K562 (cell line): Measurements from ENCODE around the gene PRMT3. TPM values are rescaled to one million over a fixed set of nuclear protein-coding genes. Genes with fewer than 3 reads are reported as not detected.

Source experiments
- BMI1 ChIP-seq: fragments of 150-350 bp; IDR thresholded peaks from 2 replicates; pipeline ENCODE4 v1.6.1; 2014; ENCODE audit warnings: low read length
- CBX3 ChIP-seq, 2 experiments: IDR thresholded peaks; 1 replicate in 1 of 2; 2 replicates in 1 of 2; pipeline ENCODE4 v1.6.1; 2012; ENCODE audit warnings: inconsistent platforms in 2 of 2, low read length in 2 of 2, borderline replicate concordance in 1 of 2, control low read depth in 1 of 2
- HDAC2 ChIP-seq: fragments of 450-650 bp; IDR thresholded peaks from 2 replicates; pipeline ENCODE4 v1.6.1; 2016; ENCODE audit warnings: mild to moderate bottlenecking
- PHB2 ChIP-seq: fragments of 450-650 bp; IDR thresholded peaks from 2 replicates; pipeline ENCODE4 v1.6.1; 2017; ENCODE audit warnings: low read depth
- PHF20 ChIP-seq: fragments of 450-650 bp; IDR thresholded peaks from 2 replicates; pipeline ENCODE4 v1.6.1; 2018; ENCODE audit not compliant: partially characterized antibody
- RBM15 ChIP-seq: fragments of 200-400 bp; formaldehyde crosslinking; IDR thresholded peaks from 2 replicates; pipeline ENCODE4 v1.6.1; 2018; ENCODE audit warnings: mild to moderate bottlenecking, low read length, moderate library complexity; ENCODE audit not compliant: insufficient read depth
- RFX1 ChIP-seq: fragments of 450-650 bp; IDR thresholded peaks from 2 replicates; pipeline ENCODE4 v1.6.1; 2016; ENCODE audit warnings: mild to moderate bottlenecking, moderate library complexity
- STAT5B ChIP-seq: fragments of 250-450 bp; sonication (Bioruptor Pico); IDR thresholded peaks from 2 replicates; pipeline ENCODE4 v1.8.0; 2021; ENCODE audit warnings: mild to moderate bottlenecking, inconsistent platforms
- XRCC3 ChIP-seq: fragments of 450-650 bp; IDR thresholded peaks from 2 replicates; pipeline ENCODE4 v1.6.1; 2017; ENCODE audit warnings: mild to moderate bottlenecking, moderate library complexity
- ZNF398 ChIP-seq: fragments of 250-450 bp; sonication (Bioruptor Pico); IDR thresholded peaks from 2 replicates; pipeline ENCODE4 v1.8.0; 2021; ENCODE audit warnings: moderate library complexity, mild to moderate bottlenecking, inconsistent platforms
- polyA plus RNA-seq, 8 experiments: library from polyadenylated mRNA; depleted of rRNA in 4 of 8; stranded (reverse) in 5 of 8; unstranded in 3 of 8; fragments of >200 nt; fragmentation: Nextera tagmentation in 2 of 8; fragmentation: Illumina TruSeq in 1 of 8; extraction: Ambion mirVana in 2 of 8; extraction: Trizol in 1 of 8; gene quantifications; 2 replicates each; pipeline versions ENCODE4 v1.2.1 to v1.2.3, GENCODE V29; 2011 to 2014; ENCODE audit warnings: inconsistent platforms in 1 of 8, missing spikeins in 1 of 8
- total RNA-seq, 7 experiments: library from RNA; depleted of rRNA in 6 of 7; stranded (reverse); fragments of >200 nt in 6 of 7; fragmentation: Illumina TruSeq in 2 of 7; extraction: Trizol in 2 of 7; gene quantifications; 2 replicates each; pipeline versions ENCODE4 v1.2.1 to v1.2.3, GENCODE V29; 2011 to 2021; ENCODE audit warnings: low replicate concordance in 1 of 7
- TF ChIP-seq, protein P1 (sequence below): fragments of 450-650 bp; IDR thresholded peaks from 2 replicates; pipeline ENCODE4 v1.6.1; 2017; ENCODE audit warnings: antibody characterized with exemption
- TF ChIP-seq, protein P2 (sequence below): fragments of 450-650 bp; formaldehyde crosslinking; conservative IDR thresholded peaks from 2 replicates; pipeline ENCODE4 v1.4.0; 2022; ENCODE audit warnings: mild to moderate bottlenecking, missing genetic modification characterization
- TF ChIP-seq, protein P3 (sequence below): fragments of 250-450 bp; sonication (Bioruptor Pico); IDR thresholded peaks from 2 replicates; pipeline ENCODE4 v1.4.0; 2020

Gene PRMT3
- total and polyA plus RNA-seq, 9 of the 15 experiments (the other 6 are each of a cell fraction or from before 2014, with no cell fraction given) = 24.0 to 62.1 (median 44.7) TPM

- TF ChIP-seq ZNF398 (CRISPR knock-in tag) = no peak
- TF ChIP-seq RBM15 = no peak
- TF ChIP-seq HDAC2 = 0 out of 2 replicates have a peak, but pooled peaks have one; percentile 42
- no peak for TF ChIP-seq BMI1
- TF ChIP-seq, protein P1, sequence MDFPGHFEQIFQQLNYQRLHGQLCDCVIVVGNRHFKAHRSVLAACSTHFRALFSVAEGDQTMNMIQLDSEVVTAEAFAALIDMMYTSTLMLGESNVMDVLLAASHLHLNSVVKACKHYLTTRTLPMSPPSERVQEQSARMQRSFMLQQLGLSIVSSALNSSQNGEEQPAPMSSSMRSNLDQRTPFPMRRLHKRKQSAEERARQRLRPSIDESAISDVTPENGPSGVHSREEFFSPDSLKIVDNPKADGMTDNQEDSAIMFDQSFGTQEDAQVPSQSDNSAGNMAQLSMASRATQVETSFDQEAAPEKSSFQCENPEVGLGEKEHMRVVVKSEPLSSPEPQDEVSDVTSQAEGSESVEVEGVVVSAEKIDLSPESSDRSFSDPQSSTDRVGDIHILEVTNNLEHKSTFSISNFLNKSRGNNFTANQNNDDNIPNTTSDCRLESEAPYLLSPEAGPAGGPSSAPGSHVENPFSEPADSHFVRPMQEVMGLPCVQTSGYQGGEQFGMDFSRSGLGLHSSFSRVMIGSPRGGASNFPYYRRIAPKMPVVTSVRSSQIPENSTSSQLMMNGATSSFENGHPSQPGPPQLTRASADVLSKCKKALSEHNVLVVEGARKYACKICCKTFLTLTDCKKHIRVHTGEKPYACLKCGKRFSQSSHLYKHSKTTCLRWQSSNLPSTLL = no peak
- no peak for TF ChIP-seq XRCC3
- TF ChIP-seq RFX1 = peak; percentile 40; the same call in 1 of the 2 replicates
- TF ChIP-seq, protein P2, sequence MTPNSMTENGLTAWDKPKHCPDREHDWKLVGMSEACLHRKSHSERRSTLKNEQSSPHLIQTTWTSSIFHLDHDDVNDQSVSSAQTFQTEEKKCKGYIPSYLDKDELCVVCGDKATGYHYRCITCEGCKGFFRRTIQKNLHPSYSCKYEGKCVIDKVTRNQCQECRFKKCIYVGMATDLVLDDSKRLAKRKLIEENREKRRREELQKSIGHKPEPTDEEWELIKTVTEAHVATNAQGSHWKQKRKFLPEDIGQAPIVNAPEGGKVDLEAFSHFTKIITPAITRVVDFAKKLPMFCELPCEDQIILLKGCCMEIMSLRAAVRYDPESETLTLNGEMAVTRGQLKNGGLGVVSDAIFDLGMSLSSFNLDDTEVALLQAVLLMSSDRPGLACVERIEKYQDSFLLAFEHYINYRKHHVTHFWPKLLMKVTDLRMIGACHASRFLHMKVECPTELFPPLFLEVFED (CRISPR knock-in tag) = no peak
- TF ChIP-seq, protein P3, sequence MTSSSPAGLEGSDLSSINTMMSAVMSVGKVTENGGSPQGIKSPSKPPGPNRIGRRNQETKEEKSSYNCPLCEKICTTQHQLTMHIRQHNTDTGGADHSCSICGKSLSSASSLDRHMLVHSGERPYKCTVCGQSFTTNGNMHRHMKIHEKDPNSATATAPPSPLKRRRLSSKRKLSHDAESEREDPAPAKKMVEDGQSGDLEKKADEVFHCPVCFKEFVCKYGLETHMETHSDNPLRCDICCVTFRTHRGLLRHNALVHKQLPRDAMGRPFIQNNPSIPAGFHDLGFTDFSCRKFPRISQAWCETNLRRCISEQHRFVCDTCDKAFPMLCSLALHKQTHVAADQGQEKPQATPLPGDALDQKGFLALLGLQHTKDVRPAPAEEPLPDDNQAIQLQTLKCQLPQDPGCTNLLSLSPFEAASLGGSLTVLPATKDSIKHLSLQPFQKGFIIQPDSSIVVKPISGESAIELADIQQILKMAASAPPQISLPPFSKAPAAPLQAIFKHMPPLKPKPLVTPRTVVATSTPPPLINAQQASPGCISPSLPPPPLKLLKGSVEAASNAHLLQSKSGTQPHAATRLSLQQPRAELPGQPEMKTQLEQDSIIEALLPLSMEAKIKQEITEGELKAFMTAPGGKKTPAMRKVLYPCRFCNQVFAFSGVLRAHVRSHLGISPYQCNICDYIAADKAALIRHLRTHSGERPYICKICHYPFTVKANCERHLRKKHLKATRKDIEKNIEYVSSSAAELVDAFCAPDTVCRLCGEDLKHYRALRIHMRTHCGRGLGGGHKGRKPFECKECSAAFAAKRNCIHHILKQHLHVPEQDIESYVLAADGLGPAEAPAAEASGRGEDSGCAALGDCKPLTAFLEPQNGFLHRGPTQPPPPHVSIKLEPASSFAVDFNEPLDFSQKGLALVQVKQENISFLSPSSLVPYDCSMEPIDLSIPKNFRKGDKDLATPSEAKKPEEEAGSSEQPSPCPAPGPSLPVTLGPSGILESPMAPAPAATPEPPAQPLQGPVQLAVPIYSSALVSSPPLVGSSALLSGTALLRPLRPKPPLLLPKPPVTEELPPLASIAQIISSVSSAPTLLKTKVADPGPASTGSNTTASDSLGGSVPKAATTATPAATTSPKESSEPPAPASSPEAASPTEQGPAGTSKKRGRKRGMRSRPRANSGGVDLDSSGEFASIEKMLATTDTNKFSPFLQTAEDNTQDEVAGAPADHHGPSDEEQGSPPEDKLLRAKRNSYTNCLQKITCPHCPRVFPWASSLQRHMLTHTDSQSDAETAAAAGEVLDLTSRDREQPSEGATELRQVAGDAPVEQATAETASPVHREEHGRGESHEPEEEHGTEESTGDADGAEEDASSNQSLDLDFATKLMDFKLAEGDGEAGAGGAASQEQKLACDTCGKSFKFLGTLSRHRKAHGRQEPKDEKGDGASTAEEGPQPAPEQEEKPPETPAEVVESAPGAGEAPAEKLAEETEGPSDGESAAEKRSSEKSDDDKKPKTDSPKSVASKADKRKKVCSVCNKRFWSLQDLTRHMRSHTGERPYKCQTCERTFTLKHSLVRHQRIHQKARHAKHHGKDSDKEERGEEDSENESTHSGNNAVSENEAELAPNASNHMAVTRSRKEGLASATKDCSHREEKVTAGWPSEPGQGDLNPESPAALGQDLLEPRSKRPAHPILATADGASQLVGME (CRISPR knock-in tag) = no peak
- no peak for TF ChIP-seq CBX3 (IDR thresholded peaks at IDR 0.05; ENCODE audit: borderline replicate concordance in 1 of 2, low read length in 2 of 2)
- TF ChIP-seq STAT5B (CRISPR knock-in tag) = no peak
- no peak for TF ChIP-seq PHF20
- TF ChIP-seq PHB2 = no peak
These were observed 92.0 kb downstream of the PRMT3 start (continued) for GRCh38 chr11:20479513-20479912.
